GM21360 (cell line): ENCODE data around the gene EDN1.
"Not testable (repeated sequence)": the region's sequence is repeated elsewhere in the genome, so short reads cannot be mapped to it uniquely, and the experiment has no call there.

Source experiments
- ATAC-seq: cut with Tn5 transposase; IDR thresholded peaks from one replicate; pipeline ENCODE4 v1.9.1; 2021; ENCODE audit warnings: mild to moderate bottlenecking, moderate library complexity; ENCODE audit not compliant: unreplicated experiment

Gene EDN1

DNA sequence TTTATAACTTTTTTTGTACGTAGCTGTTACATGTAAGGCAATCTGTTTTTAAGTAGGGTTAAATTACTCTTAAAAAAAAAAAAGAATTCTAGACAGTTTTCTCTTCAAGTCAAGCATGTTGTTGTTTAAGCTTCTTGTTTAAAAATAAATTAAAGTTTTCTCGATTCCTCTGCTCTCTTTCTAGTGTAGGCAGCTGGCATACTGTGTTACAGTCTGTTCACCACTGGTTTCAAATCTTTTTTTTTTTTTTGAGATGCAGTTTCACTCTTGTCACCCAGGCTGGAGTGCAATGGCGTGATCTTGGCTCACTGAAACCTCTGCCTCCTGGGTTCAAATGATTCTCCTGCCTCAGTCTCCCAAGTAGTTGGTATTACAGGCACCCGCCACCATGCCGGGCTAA is 29.9 kb downstream of the EDN1 start:
- not testable (repeated sequence) for ATAC-seq

DNA sequence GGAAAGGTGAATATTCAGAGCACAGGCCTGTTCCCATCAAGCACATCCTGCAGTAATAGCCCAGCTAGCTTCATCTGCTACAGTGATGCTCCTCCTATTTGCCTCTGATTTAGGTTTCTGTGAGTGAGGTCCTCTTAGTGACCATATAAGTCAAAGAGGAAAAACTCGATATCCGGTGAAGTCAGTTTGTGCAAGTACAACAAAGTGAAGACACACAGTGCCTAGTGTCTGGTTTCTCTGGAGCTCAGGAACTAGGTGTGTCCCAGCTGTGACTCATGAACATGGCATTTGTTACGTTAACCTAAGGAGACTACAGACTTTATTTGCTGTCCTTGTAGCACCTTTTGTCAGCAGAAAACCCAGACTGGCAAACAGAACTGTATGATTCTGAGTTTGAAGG is 33.9 kb downstream of the EDN1 start:
- no peak for ATAC-seq

DNA sequence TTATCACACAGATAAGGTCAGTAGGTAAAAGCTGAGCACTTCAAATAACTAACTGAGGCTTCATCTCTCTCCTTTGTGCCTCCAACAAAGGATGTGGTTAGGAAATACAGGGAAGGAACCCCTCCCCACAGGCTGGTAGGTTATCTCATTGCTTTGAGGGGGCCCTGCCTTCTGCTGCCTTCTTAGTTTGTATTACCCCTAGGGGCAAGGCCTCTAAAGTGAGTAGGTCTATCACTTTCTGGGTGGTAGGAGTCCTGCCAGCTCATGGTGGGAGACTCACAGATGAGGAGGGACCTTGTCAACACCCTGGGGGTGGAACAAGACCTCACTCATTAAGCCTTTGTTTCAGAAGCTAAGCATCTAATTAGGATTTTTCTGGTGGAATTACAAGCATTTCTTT is 34.6 kb downstream of the EDN1 start:
- no peak for ATAC-seq

DNA sequence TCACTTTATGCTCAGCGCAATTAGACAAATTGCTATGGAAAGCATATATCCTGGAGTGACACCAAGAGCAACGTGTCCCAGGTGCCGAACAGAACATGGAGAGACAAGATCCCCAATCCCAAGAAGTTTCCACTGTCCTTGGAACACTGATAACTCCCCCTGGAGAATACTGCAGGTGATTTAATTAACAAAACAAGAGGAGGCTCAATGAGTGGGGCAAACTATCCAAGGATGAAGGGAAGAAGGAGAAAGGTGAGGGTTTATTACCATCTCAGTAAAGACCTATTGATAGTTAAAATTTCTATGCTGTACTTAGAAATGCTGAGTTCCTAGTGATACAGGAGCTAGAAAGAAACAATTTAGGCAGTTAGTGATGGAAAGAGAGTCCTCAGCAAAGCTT is 35.7 kb downstream of the EDN1 start:
- ATAC-seq: no peak

DNA sequence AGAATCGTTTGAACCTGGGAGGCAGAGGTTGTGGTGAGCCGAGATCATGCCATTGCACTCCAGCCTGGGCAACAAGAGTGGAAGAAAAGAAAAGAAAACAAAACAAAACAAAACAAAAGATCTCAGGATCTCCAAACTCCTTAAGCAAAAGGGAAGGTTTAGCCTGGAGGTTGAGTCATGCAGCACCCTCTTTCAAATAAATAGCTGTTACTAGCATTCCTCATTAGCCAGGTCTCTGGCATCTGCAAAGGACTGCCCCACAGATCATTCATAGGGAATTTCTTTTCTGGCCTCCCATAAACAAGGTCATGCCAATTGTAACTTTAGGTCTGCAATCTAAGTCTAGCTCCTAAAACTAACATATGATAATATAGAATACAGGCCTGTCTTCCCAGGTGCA is 37.2 kb downstream of the EDN1 start:
- ATAC-seq: no peak

DNA sequence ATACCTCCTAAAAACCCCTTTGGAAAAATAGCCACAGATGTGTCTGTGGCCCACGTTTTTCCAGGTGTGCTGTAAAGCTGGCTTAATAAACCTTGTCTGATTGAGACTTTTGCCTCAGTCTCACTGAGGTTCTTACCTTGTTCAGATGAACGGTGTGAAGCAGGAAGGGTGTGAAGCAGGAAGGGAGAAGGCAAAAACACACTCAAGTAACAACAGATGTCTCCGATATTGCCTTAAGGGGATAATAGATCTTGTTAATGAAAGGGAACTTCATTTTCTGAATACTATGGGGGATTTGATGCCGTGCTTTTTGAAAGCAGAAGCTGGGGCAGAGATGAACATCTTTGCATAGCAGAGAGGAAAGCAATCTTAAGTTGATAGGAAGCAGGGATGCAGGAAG is 37.8 kb downstream of the EDN1 start:
- ATAC-seq: no peak

DNA sequence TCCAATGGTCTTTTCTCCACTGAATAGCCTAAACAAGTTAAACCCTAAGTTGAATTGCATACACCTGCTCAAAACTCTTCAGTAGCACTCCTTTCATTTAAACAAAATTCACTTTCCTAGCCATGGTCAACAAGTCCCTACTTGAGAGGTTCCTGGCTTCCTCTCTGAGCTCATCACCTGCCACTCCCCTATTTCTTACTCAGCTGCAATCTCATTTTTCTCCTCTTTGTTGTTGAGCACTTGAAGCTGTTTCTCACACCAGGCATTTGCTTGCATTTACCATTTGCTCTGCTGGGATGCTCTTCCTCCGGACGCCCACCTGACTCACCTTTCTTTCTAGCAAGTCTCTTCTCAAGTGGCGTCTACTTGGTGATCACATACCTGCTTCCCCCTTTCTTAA is 38.5 kb downstream of the EDN1 start:
- no peak for ATAC-seq

DNA sequence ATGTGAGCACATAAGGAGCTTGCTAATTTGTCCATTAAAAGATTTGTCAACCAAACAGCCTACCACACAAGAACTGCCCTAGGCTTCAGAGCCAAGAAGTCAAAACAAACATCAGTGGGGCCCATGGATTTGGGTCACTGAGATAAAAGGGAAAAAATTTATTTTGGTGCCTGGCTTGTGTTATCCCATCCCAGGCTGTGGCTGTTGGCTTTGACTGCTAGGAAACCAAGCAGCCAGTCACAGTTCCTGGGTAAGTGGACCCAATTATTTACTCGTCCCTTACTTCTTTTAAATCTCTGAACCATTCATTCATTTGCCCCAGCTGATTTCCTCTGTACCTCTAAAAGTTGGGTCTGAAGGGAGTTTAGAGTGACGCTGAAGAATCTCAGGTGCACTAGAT is 41.3 kb downstream of the EDN1 start:
- ATAC-seq: no peak

DNA sequence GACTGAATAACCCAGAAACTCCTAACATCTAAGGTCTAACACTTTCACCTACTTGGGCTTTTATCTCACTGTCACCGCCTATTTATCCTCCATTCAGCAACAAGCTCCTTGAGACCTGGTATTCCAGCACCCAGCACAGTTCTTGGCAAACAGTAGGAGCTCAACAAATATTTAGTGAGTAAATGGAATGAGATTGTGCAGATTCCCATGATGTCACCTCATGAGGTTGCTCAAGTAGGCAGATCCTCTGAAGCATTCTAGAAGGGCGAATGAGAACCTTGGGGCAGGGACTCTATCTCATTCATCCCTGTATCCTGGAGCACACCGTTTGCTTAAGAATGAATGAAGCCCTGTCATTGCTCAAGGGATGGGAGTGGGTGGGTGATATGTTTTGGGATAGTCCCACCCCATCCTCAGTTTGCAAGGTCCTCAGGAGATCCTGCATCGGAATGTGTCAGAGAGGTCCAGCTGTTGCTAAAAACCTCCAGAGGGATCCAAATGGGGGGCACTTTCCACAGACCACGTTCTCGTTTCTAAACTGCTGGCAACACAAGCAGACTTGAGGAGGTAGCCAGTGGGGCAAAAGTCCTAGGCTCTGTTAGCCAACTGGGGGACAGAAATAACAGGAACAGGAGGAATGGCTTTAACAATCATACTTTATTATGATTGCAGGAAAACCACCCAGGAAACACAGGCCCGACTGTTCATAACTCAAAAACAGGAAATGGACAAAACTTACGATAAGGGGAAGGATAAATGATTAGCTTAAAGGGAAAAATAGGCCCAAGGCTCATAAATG is 42.0 kb downstream of the EDN1 start:
- ATAC-seq: no peak

DNA sequence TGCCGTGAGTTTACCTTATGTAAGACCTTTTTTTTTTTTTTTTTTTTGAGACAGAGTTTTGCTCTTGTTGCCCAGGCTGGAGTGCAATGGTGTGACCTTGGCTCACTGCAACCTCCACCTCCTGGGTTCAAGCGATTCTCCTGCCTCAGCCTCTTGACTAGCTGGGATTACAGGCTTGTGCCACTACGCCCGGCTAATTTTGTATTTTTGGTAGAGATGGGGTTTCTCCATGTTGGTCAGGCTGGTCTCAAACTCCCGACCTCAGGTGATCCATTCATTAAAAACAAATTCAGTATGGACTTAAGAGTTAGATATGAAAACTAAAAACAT is 42.6 kb downstream of the EDN1 start:
- ATAC-seq: not testable (repeated sequence)

DNA sequence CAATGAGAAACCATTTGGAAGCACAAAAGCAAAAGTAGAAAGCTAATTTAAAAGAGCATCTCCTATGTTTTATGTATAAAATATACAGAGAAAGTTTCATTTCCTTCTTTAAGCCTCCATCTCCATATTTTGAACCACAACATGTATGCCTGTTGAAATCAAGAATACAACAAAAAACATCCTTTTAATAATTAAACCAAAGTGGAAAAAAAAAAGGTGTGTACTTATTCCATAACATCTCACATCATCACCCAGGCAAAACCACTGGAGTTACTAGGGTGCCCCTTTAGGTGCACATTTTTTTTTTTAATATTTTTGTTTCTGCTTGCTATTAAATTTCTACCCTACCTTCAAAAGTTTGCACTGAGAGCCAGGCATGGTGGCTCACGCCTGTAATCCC is 43.0 kb downstream of the EDN1 start:
- ATAC-seq: no peak

DNA sequence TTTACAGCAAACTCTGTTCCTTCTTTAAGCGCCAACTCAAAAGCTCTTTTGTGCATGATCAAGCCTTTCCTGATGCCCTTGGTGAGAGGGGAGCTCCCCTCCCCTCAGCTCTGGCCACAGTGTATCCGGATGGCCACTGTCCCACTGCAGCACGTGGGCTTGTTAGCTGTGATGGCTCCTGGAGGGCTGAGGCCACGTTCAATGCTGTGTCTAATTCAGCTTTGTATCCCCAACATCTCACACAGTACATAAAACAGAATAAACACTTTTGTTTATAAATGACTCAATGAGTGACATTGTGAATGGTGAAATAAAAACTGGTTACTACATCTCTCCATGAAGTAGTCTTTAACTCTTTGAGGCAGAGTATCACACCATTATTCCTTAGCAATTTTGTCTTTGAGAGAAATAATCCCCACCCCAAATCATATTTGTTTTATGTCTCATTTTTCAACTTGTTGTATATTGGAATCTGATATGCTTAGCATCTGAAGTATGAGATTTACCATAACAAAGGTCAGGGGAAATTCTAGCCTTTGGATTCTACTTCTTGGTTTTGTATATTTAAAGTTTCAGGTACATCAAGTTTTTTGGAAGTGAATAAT is 44.5 kb downstream of the EDN1 start:
- ATAC-seq: no peak

DNA sequence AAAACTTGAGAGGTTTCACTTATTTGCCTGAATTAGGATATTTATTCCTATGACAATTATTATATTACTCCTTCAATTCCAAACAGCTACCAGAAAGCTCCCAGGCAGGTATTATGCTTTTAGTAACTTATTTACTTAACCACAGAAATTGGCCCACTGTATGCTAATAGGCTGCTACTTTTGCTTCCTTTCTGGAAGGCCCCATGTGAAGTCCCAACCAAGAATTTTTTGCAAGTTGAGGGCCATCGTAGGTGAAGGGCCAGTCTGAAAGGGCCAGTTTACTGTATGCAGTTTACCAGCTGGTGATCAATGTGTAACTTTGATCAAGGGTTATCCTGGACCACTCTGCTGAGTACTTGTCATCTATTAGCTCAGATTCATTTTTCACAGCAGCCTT is 45.0 kb downstream of the EDN1 start:
- no peak for ATAC-seq

DNA sequence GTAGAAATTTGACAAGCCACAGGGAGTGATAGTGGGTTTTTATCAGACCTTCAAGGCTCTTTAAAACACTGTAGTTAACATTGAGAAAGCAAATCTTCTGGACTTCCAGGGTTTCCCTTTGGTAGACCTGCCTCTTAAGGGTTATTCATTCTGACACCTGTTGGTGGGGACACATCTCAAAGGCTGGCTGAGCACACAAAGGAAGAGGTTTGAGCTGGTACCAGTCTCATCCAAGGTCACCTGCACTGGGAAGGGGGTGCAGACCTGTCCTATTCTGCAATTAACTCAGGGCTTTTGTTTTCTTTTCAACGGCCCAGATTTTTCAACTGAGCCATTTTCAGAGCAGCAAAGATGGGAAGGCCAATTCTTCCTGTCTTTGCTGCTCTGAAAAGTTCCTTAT is 45.6 kb downstream of the EDN1 start:
- ATAC-seq: no peak

DNA sequence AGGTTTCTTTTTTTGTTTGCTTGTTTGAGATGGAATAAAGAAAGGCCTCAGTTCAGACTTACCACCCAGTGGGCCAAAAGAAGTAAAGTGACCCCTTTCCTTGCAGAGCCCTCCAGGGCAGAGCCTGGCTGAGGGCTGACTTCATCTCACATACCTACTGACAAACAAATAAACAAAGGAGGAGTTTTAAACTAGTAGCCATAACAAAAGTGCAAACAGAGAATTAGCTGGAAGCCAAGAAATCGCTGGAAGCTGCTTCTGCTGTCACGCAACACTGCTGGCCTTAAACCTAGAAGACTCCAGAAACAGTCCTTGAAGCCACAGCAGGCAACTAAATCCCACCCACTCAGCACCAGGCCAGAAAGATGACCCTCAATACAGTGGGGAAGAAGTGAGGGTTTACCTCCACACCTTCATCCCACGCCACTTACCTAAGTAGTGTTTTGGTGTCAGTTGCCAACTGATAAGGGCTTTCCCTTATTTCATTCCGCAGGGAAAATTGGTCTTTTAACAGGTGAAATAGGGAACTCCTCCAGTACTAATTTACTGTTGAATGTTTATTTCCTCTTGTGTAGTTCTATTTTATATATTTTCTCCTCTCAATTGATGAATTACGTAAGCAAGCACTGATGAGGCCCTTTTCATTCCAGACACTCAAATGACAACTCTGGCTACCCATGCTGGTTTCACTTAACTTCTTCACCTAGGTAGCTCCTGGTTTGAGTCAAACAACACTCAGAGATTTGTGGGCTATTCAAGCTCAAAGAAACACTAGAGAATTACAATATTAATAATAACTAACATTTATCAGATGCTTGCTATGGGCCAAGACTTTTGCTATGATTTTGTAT is 46.2 kb downstream of the EDN1 start:
- ATAC-seq: no peak

DNA sequence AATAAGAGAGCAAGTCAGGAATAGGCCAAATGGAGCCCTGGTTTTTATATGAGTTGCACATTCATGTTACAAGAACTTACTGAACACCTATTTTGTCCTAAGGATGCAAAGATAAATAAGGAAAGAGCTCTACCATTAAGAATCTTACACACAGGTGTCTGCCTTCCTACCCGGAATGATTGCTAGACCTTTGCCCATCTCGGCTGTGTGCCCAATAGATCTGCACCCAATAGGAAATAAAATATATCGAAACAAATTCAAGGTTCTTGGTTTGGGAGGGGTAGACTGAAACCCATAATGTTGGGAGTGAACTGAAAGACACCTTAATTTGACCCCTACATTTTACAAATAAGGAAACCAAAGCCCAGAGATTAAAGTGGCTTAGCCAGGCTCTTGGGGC is 48.9 kb downstream of the EDN1 start:
- no peak for ATAC-seq

DNA sequence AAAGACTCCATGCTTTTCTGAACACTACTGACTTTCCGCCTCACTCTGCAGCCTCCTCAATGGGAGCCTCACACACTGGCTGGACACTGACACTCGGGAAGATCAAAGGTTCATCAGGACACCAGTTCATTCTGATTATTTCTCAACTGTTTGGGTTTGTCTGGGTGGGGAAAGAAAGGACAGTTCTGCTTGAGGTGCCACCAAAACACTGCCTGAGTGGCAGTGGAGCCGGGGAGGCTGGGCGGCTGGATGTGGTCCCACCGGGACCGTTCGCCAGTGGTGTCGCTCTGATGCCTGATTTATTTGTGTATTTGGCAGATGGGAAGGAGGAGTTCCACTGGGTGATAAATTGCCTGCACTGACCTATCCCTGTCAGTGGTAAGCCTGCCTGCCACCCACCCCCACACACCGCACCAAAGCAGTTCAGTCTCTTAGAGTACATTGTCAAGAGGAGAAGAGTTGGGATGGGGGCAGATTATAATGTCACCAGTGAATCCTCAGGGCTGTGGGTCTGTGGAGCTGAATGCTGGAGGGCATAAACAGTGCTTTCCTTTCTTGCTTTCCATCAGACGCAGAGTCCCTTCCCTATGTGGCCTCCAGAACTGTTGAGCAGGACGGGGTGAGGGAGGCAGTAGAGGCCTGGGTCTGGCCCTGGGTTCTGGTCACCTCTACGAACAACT is 49.8 kb downstream of the EDN1 start:
- no peak for ATAC-seq

DNA sequence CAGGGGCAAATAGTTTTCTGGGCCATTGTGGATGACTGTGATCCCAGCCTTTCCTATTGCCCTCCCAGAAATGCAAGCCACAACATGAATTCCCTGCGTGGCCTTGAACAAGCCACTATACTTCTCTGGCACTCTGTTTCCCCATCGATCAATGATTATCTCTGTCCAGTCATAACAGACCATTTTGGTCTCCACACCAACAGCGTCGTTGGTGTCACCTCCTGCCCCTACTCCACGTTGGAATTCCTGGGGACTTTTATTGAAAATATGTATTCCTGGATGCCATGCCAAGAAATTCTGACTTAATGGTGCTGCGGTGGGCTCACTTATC is 50.3 kb downstream of the EDN1 start:
- ATAC-seq: no peak

DNA sequence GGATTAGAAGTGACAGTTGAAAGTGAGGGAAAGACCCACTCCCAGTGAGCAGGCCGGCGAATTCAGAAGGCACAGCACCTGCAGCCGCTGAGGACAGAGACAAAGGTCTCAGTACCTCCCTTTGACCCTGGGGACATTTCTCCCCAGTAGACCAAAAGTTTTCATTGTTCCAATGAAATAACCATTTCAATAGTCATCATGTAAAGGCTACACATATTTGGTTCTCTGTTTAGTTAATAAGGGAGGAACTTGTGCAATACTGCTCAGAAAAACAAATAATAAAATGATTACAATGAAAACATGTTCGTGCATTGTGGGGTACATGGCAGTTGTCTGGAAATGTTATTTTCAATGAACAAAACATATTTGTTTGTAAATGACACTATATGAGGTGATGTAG is 52.5 kb downstream of the EDN1 start:
- no peak for ATAC-seq

DNA sequence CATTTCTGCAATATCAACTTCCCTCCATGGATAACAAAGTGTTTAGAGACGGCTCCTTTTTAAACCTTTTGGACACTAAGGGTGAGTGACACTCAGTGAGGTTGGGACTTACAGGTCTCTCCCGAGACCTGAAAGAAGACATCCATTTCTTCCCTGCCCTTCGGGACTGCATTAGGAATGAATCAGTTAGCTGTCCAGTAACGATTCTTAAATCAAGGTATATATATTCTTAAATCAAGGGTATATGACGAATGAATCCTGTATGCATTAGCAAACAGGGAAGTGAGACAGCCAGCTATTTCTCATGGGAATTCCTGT is 52.9 kb downstream of the EDN1 start:
- ATAC-seq: no peak

DNA sequence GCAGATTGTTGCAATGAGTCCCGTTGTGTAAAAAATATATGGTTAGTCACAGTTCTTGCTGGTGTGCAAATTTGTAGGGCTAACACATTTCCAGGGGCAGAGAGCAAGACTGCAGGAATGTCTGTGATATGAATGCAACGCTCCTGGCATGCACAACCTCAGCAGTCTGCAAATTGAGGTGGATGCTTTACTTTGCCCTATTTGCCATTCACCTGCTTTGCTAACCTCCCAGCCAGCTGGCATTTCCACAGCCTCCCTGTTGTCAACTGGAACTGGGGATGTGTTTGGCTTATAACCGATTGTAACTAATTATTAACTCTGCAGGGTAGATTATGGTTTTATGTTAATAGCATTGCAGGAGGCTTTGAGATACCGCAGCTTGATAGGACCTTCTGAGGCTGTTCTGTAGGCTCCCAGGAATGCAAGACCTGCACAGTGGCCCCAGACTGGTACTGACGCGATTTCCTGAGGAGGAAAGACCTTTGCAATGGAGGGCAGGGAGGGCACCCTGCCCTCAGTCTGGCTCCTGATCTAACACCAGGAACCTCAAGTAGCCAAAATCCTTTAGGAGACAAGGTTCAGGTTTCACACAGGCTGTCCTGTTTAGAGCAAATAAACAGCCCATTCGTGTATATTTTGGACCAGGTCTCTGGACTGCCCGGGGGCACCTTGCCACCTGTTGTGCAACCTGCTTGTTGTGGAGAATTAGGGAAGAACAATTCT is 53.4 kb downstream of the EDN1 start:
- ATAC-seq: no peak
